ENCODE data around the gene GPX3.

GPX3 gene

GRCh38 chr5:151021746-151022145, 1.4 kb downstream of the GPX3 start:
- DNase-seq (ENCODE audit: insufficient read length, low spot score) (no peak), FAIRE-seq (no peak)
- TF ChIP-seq POLR2A (IDR thresholded peaks at IDR 0.05; ENCODE audit: low read depth, low read length), result no peak

DNA sequence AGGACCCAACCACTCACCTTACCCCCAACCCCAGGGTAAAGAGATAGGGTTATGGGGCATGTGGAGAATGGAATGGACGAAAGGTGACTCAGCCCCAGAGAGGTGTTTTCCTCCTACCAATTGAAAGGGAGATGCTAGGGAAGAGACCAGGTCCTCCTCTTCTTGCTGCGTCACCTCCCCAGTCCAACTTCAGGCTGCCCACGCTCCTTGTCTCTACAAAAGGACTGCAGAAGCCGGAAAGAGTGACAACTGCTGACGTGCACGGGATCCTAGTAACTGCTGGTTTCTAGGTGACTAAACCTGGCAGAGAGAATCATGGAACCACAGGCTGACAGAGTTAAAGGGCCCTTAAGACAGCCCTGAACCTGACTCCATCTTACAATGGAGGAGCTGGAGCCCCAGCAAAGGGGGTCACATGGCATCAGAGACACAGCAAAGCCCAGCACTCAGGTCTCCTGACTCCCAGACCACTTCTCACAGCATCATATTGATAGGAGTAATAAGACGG, 2.2 kb downstream of the GPX3 start:
- no peak for FAIRE-seq
- TF ChIP-seq POLR2A (IDR thresholded peaks at IDR 0.05; ENCODE audit: low read depth, low read length), result no peak
- no peak for DNase-seq (ENCODE audit: insufficient read length, low spot score)

GRCh38 chr5:151023047-151023615, 2.7 kb downstream of the GPX3 start:
- DNase-seq (ENCODE audit: insufficient read length, low spot score) (no peak), FAIRE-seq (no peak)
- TF ChIP-seq POLR2A (IDR thresholded peaks at IDR 0.05; ENCODE audit: low read depth, low read length), result no peak

- TF ChIP-seq POLR2A (IDR thresholded peaks at IDR 0.05; ENCODE audit: low read depth, low read length), result no peak
- DNase-seq (ENCODE audit: insufficient read length, low spot score) (no peak), FAIRE-seq (no peak)
These were observed 3.3 kb downstream of the GPX3 start for GRCh38 chr5:151023651-151024050.

DNA sequence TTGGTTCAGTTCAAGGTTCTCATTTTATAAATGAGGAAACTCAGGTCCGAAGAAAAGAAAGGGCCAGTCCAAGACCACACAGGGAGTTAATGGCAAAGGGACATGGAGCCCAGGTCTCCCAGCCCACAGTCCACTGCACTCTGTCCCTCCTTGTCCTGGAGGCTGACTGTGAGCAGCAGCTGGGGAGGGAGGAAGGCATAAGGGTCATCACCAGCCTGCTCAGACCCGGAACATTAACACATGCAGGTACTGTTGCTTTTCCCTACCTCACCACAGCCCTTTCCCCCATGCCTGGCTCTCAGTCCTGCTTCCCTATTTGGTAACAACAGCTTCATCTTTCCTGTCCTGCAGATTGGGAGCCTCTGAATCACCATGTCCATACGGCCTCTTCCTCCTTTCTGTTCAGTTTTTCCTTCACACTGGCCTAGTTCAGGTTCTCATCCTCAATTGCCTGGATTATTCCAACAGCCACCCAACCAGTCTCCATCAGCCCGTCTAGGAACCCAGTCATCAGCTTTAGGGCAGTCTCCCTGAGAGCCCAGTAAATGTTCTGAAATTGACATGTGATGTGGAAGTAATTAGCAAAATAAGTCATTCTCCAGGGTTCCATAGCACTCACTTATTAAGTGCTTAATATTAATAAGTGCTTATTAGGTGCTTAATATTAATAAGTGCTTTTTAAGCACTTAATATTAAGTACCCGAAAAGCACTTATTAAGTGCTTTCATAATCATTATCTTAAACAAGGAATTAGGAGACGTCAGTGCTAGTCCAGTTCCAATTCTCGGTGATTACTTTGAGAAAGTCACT, 4.3 kb downstream of the GPX3 start:
- FAIRE-seq, result no peak
- no peak for DNase-seq (ENCODE audit: insufficient read length, low spot score)
- no peak for TF ChIP-seq POLR2A (IDR thresholded peaks at IDR 0.05; ENCODE audit: low read depth, low read length)

DNA sequence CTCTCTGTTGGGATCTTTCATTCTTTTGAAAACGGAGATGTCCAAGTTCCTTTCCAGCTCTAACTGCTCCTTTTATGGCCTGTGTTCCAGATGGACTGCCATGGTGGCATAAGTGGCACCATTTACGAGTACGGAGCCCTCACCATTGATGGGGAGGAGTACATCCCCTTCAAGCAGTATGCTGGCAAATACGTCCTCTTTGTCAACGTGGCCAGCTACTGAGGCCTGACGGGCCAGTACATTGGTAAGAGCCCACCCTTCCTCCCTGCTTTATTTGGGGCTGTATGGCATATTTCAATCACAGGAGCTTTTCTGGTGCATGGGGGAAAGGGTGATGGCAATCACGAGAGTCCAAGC, 4.8 kb downstream of the GPX3 start:
- TF ChIP-seq POLR2A (IDR thresholded peaks at IDR 0.05; ENCODE audit: low read depth, low read length), result no peak
- no peak for FAIRE-seq

DNA sequence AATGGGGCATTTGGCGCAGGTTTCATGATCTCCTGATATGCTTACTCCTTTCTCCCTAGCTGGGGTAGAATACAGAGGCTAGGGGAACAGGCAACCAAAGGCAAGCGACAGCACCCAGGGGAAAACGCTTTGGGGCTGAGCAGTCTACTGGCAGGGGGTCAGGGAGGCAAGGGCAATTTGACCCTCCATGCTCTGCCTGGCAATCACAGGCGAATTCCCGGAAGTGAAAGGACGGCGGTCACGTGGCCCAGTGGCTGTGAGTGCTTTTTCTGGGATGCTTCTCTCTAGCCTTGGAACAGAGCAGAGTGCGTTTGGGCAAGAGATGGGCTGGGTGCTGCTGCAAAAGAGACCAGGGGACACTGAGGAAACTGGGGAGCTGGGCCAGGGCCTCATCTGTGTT, 5.7 kb downstream of the GPX3 start:
- no peak for TF ChIP-seq POLR2A (IDR thresholded peaks at IDR 0.05; ENCODE audit: low read depth, low read length)
- FAIRE-seq, result no peak
- no peak for DNase-seq (ENCODE audit: insufficient read length, low spot score)

More for the DNA sequence above, 4.8 kb downstream of the GPX3 start:
- no peak for DNase-seq (ENCODE audit: insufficient read length, low spot score)

DNA sequence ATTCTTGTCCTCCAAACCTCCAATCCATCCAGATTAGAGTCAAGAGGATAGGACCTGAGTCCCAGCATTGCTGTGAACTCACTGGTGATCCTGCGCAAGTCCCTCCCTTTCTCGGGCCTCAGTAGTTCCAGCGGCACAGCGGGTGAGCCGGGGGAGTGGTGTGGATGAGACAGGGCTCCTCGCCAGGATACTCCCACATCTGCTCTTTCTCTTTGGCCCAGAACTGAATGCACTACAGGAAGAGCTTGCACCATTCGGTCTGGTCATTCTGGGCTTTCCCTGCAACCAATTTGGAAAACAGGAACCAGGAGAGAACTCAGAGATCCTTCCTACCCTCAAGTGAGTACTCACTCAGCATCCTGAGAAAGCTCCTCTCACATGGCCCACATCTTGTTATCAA, 6.3 kb downstream of the GPX3 start:
- TF ChIP-seq POLR2A (IDR thresholded peaks at IDR 0.05; ENCODE audit: low read depth, low read length), result no peak
- no peak for FAIRE-seq
- DNase-seq (ENCODE audit: insufficient read length, low spot score), result no peak

DNA sequence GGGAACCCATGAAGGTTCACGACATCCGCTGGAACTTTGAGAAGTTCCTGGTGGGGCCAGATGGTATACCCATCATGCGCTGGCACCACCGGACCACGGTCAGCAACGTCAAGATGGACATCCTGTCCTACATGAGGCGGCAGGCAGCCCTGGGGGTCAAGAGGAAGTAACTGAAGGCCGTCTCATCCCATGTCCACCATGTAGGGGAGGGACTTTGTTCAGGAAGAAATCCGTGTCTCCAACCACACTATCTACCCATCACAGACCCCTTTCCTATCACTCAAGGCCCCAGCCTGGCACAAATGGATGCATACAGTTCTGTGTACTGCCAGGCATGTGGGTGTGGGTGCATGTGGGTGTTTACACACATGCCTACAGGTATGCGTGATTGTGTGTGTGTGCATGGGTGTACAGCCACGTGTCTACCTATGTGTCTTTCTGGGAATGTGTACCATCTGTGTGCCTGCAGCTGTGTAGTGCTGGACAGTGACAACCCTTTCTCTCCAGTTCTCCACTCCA, 7.6 kb downstream of the GPX3 start:
- no peak for TF ChIP-seq POLR2A (IDR thresholded peaks at IDR 0.05; ENCODE audit: low read depth, low read length)
- DNase-seq (ENCODE audit: insufficient read length, low spot score) (no peak), FAIRE-seq (no peak)

DNA sequence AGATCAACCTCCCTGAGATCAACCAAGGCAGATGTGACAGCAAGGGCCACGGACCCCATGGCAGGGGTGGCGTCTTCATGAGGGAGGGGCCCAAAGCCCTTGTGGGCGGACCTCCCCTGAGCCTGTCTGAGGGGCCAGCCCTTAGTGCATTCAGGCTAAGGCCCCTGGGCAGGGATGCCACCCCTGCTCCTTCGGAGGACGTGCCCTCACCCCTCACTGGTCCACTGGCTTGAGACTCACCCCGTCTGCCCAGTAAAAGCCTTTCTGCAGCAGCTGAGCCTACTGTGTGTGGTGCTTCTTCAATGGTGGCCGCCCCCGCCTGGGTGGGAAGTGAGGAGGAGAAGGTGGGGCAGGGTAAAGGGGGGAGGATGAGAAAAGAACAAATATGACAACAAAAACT, 8.3 kb downstream of the GPX3 start:
- no peak for FAIRE-seq

GRCh38 chr5:151029179-151030055, 9.0 kb downstream of the GPX3 start:
- DNase-seq (ENCODE audit: insufficient read length, low spot score), result no peak
- no peak for FAIRE-seq
- no peak for TF ChIP-seq POLR2A (IDR thresholded peaks at IDR 0.05; ENCODE audit: low read depth, low read length)

More for the DNA sequence above, 8.3 kb downstream of the GPX3 start:
- no peak for DNase-seq (ENCODE audit: insufficient read length, low spot score)
- no peak for TF ChIP-seq POLR2A (IDR thresholded peaks at IDR 0.05; ENCODE audit: low read depth, low read length)

GRCh38 chr5:151030056-151030336, 9.6 kb downstream of the GPX3 start:
- no peak for FAIRE-seq
- no peak for DNase-seq (ENCODE audit: insufficient read length, low spot score)
- no peak for TF ChIP-seq POLR2A (IDR thresholded peaks at IDR 0.05; ENCODE audit: low read depth, low read length)

DNA sequence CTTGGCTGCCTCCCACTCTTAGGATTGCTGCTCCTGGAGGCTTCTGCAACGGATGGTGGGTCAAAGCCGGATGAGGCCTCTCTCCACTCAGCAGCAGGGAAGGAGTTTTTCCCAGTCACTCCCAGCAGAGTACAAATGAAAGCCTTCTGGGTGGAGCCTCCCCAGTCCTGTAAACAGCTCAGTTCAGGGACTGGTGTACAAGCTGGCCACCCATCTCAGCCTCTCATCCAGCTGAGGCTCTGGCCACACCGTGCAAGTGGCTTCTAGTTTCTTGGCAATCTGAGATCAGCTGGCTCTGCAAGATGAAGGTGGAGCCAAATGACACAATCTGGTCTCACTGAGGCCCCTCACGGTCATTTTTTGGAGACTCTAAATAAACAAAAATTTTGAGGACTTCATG, 10.0 kb downstream of the GPX3 start:
- TF ChIP-seq POLR2A (IDR thresholded peaks at IDR 0.05; ENCODE audit: low read depth, low read length), result no peak
- no peak for FAIRE-seq
- no peak for DNase-seq (ENCODE audit: insufficient read length, low spot score)

GRCh38 chr5:151031554-151031953, 11.2 kb downstream of the GPX3 start:
- TF ChIP-seq POLR2A (IDR thresholded peaks at IDR 0.05; ENCODE audit: low read depth, low read length), result no peak
- DNase-seq (ENCODE audit: insufficient read length, low spot score), result no peak
- FAIRE-seq, result no peak

Data from H54 (cell line).